ENCODE data around the gene CYBRD1. TPM values are rescaled to one million over a fixed set of nuclear protein-coding genes. Genes with fewer than 3 reads are reported as not detected.

The CYBRD1 gene
- total RNA-seq, 1 experiment from 2014 or later = 9.7 TPM

DNA sequence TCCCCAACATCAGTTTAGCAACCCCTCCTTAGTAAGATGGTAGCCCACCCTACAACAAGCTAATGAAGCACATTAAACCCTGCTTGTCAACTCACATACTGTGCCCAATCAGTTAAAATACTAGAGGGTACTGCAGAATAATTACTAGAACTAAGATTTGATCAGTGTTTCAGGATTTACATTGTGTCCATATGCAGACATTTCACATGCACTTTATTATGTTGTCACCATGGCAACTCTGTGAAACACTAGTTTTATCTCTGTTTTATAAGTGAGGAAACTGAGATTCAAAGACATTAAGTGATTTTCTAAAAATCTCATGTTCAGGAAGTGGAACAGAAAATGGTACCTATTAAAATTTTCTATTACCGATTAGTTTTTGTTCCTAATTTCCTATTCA, 61.7 kb downstream of the CYBRD1 start:
- H3K9me3 Mint-ChIP-seq (ENCODE audit: unreplicated experiment) = no peaks in the 10 kb centered on the region
- BruUV-seq (replicated peaks) = no TSS peak
- no peak overlapping the region for H3K27ac Mint-ChIP-seq (ENCODE audit: unreplicated experiment)
- Histone ChIP-seq H3K4me1 (no peaks in the 10 kb centered on the region), H3K27me3 (replicated peaks; ENCODE audit: control insufficient read depth, insufficient read depth, low read length) (no peaks in the 10 kb centered on the region), H3K4me3 (ENCODE audit: low read depth, low read length) (no peak overlapping the region), H3K9me3 (no peaks in the 10 kb centered on the region), H3K36me3 (ENCODE audit: control insufficient read depth, insufficient read depth, low read length) (no peaks in the 10 kb centered on the region)
- peaks cover 2% of the 10 kb centered on the region for H3K27me3 Mint-ChIP-seq (ENCODE audit: insufficient read depth, unreplicated experiment)
- DNase-seq = no peak
- TF ChIP-seq, protein P1, sequence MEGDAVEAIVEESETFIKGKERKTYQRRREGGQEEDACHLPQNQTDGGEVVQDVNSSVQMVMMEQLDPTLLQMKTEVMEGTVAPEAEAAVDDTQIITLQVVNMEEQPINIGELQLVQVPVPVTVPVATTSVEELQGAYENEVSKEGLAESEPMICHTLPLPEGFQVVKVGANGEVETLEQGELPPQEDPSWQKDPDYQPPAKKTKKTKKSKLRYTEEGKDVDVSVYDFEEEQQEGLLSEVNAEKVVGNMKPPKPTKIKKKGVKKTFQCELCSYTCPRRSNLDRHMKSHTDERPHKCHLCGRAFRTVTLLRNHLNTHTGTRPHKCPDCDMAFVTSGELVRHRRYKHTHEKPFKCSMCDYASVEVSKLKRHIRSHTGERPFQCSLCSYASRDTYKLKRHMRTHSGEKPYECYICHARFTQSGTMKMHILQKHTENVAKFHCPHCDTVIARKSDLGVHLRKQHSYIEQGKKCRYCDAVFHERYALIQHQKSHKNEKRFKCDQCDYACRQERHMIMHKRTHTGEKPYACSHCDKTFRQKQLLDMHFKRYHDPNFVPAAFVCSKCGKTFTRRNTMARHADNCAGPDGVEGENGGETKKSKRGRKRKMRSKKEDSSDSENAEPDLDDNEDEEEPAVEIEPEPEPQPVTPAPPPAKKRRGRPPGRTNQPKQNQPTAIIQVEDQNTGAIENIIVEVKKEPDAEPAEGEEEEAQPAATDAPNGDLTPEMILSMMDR (IDR thresholded peaks at IDR 0.05; ENCODE audit: insufficient read depth in 1 of 2, low read depth in 1 of 2, low read length in 1 of 2, severe bottlenecking in 1 of 2, unreplicated experiment in 1 of 2) = no peak
- no peaks in the 10 kb centered on the region for H3K36me3 Mint-ChIP-seq (ENCODE audit: insufficient read depth, unreplicated experiment)
- no peak overlapping the region for H3K4me3 Mint-ChIP-seq (ENCODE audit: unreplicated experiment)
- ChIA-PET CTCF (no interaction called here), POLR2A (no interaction called here)
- intact Hi-C loops (cut with micrococcal nuclease; ENCODE audit: unreplicated experiment) = no loop called here
- no peaks in the 10 kb centered on the region for H3K4me1 Mint-ChIP-seq (ENCODE audit: low read depth, unreplicated experiment)

- BruUV-seq (replicated peaks) = no TSS peak
- Histone ChIP-seq H3K9me3 (peaks cover 3% of the 10 kb centered on the region; the same call in 1 of the 2 replicates), H3K27me3 (replicated peaks; ENCODE audit: control insufficient read depth, insufficient read depth, low read length) (no peaks in the 10 kb centered on the region), H3K4me1 (no peaks in the 10 kb centered on the region), H3K4me3 (ENCODE audit: low read depth, low read length) (no peak overlapping the region), H3K36me3 (ENCODE audit: control insufficient read depth, insufficient read depth, low read length) (no peaks in the 10 kb centered on the region)
- POLR2A ChIA-PET = no interaction called here
- DNase-seq = no peak
- H3K4me1 Mint-ChIP-seq (ENCODE audit: low read depth, unreplicated experiment) = no peaks in the 10 kb centered on the region
- intact Hi-C loops (cut with micrococcal nuclease; ENCODE audit: unreplicated experiment) = no loop called here
- CTCF ChIA-PET = interaction anchor here (1.7 kb wide), 1 partner anchor 12 kb away, joined by 5 read pairs; no protein-coding TSS in a partner anchor
- no peak overlapping the region for H3K4me3 Mint-ChIP-seq (ENCODE audit: unreplicated experiment)
- peaks cover 2% of the 10 kb centered on the region for H3K27me3 Mint-ChIP-seq (ENCODE audit: insufficient read depth, unreplicated experiment)
- no peaks in the 10 kb centered on the region for H3K9me3 Mint-ChIP-seq (ENCODE audit: unreplicated experiment)
- H3K27ac Mint-ChIP-seq (ENCODE audit: unreplicated experiment) = no peak overlapping the region
- no peaks in the 10 kb centered on the region for H3K36me3 Mint-ChIP-seq (ENCODE audit: insufficient read depth, unreplicated experiment)
- TF ChIP-seq, protein P1 (IDR thresholded peaks at IDR 0.05; ENCODE audit: insufficient read depth in 1 of 2, low read depth in 1 of 2, low read length in 1 of 2, severe bottlenecking in 1 of 2, unreplicated experiment in 1 of 2) = no peak
Observed at GRCh38 chr2:171587132-171587531, 64.9 kb downstream of the CYBRD1 start.

- no peaks in the 10 kb centered on the region for H3K36me3 ChIP-seq (ENCODE audit: control insufficient read depth, insufficient read depth, low read length)
- no peak overlapping the region for H3K4me3 ChIP-seq (ENCODE audit: low read depth, low read length)
- H3K9me3 Mint-ChIP-seq (ENCODE audit: unreplicated experiment) = no peaks in the 10 kb centered on the region
- H3K9me3 ChIP-seq = peaks cover 3% of the 10 kb centered on the region; the same call in 1 of the 2 replicates
- peaks cover 2% of the 10 kb centered on the region for H3K27me3 Mint-ChIP-seq (ENCODE audit: insufficient read depth, unreplicated experiment)
- BruUV-seq (replicated peaks) = no TSS peak
- no peaks in the 10 kb centered on the region for H3K4me1 ChIP-seq
- H3K36me3 Mint-ChIP-seq (ENCODE audit: insufficient read depth, unreplicated experiment) = no peaks in the 10 kb centered on the region
- TF ChIP-seq, protein P1 (IDR thresholded peaks at IDR 0.05; ENCODE audit: insufficient read depth in 1 of 2, low read depth in 1 of 2, low read length in 1 of 2, severe bottlenecking in 1 of 2, unreplicated experiment in 1 of 2) = no peak
- no peak overlapping the region for H3K4me3 Mint-ChIP-seq (ENCODE audit: unreplicated experiment)
- H3K27me3 ChIP-seq (replicated peaks; ENCODE audit: control insufficient read depth, insufficient read depth, low read length) = no peaks in the 10 kb centered on the region
- no peak overlapping the region for H3K27ac Mint-ChIP-seq (ENCODE audit: unreplicated experiment)
- ChIA-PET POLR2A (no interaction called here), CTCF (interaction anchor here (1.7 kb wide), 1 partner anchor 11 kb away, joined by 5 read pairs; no protein-coding TSS in a partner anchor)
- intact Hi-C loops (cut with micrococcal nuclease; ENCODE audit: unreplicated experiment) = no loop called here
- no peak for DNase-seq
- no peaks in the 10 kb centered on the region for H3K4me1 Mint-ChIP-seq (ENCODE audit: low read depth, unreplicated experiment)
Observed at GRCh38 chr2:171587567-171587966, 65.3 kb downstream of the CYBRD1 start.

Measured in Caco-2 (cell line).